Breast epithelium (tissue), 3 donors: ENCODE data around the gene SAMM50.

Experiments used
- CTCF ChIP-seq, 3 donors: fragments of 450-650 bp; IDR thresholded peaks; one replicate each; pipeline ENCODE4 v1.5.1; 2016 to 2017; ENCODE audit warnings: antibody characterized with exemption in 3 of 3, mild to moderate bottlenecking in 3 of 3, moderate library complexity in 3 of 3
- POLR2AphosphoS5 ChIP-seq, 3 donors: sonication (generic); formaldehyde crosslinking; IDR thresholded peaks; one replicate each; pipeline ENCODE4 v1.6.1; 2017; ENCODE audit warnings: antibody characterized with exemption in 3 of 3

- TF ChIP-seq CTCF (IDR thresholded peaks at IDR 0.05) (no peak), POLR2AphosphoS5 (IDR thresholded peaks at IDR 0.05) (no peak)
Observed at GRCh38 chr22:43948836-43949406, 6.3 kb upstream of the SAMM50 start.
